GM23248 (cell line): ENCODE data around the gene WDR17.

Source experiments
- EZH2 ChIP-seq: fragments of 200-600 bp; sonication (generic); IDR thresholded peaks from 2 replicates; pipeline ENCODE4 v1.6.1; 2018; ENCODE audit warnings: antibody characterized with exemption, mild to moderate bottlenecking; ENCODE audit not compliant: insufficient read depth, poor library complexity, severe bottlenecking
- EZH2phosphoT487 ChIP-seq: fragments of 200-600 bp; sonication (generic); IDR thresholded peaks from 2 replicates; pipeline ENCODE4 v1.6.1; 2018; ENCODE audit warnings: antibody characterized with exemption, moderate library complexity, mild to moderate bottlenecking, low read depth; ENCODE audit not compliant: insufficient read depth

DNA sequence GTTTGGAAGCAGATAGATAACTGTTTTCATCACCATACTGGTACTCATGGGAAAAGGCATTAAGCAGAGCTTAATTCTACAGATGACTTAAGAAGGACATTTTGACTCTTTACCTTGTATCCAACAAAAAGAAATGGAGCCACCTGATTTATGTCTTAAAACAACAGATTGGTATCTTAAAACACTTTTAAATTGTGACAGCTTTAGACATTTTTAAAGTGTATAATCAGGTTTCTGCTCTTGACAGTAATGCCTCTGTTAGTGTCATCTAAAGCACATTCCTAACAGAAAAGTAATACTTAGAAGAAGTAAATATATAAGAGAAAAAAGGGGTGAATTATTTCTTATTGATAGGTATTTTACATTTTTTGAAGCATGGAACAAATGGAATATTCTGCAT lies 73.9 kb downstream of the WDR17 start:
- TF ChIP-seq EZH2 (no peak), EZH2phosphoT487 (no peak)
